ENCODE data around the gene TRIM36.

The TRIM36 gene, protein sequence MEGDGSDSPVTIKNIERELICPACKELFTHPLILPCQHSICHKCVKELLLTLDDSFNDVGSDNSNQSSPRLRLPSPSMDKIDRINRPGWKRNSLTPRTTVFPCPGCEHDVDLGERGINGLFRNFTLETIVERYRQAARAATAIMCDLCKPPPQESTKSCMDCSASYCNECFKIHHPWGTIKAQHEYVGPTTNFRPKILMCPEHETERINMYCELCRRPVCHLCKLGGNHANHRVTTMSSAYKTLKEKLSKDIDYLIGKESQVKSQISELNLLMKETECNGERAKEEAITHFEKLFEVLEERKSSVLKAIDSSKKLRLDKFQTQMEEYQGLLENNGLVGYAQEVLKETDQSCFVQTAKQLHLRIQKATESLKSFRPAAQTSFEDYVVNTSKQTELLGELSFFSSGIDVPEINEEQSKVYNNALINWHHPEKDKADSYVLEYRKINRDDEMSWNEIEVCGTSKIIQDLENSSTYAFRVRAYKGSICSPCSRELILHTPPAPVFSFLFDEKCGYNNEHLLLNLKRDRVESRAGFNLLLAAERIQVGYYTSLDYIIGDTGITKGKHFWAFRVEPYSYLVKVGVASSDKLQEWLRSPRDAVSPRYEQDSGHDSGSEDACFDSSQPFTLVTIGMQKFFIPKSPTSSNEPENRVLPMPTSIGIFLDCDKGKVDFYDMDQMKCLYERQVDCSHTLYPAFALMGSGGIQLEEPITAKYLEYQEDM

DNA sequence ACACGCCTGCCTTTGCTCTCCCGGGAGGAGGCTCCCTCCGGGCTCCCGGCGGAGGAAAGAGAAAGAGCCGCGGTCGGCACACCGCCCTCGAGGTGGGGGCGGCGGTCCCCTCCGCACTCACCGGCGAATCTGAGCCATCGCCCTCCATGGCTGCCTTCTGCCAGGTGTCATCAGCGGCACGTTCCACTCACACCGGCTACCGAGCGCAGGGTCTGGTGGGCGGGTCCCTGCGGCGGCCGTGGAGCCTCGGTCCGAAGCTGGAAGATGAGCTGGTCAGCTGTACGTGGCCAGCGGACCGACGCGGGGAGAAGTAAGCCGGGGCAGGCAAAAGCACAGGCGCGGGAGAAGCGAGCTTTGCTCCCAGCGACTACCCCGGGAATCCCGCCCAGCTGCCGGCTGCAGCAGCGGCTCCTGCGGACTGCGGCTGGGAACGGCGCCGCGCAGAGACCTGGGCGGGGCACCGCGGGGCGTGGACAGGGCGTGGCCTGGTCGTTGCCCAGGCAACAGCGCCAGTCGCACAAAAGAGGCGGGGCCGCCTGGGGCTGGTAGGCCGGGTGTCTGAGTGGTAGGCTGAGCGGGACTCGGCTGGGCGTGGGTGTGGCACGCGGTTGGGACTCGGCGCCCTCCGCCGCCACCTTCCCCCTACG, at the start of gene TRIM36:
TRIM36 (minus strand) TSS at position 422 of the 647 bp plus-strand sequence; CDS start at position 148, 274 bp downstream.
- Histone ChIP-seq H3K9ac (ENCODE audit: low read length) (peak within 1 kb of the TSS; percentile 69), H3K27me3 (replicated peaks; ENCODE audit: control insufficient read depth, insufficient read depth, low read length) (peaks cover 39% of the 10 kb centered on the region), H3K4me1 (ENCODE audit: control insufficient read depth, insufficient read depth, low read length) (peaks cover 10% of the 10 kb centered on the region), H3K4me3 (ENCODE audit: low read length) (peak within 1 kb of the TSS; percentile 91), H3K36me3 (ENCODE audit: control insufficient read depth, insufficient read depth, low read length, severe bottlenecking) (no peaks in the 10 kb centered on the region), H3K9me3 (ENCODE audit: control insufficient read depth, low read length) (peaks cover 8% of the 10 kb centered on the region)
- peak; percentile 93 for DNase-seq (ENCODE audit: low read depth)

GRCh38 chr5:115214541-115214940, 44.8 kb upstream of the TRIM36 start:
- no peaks in the 10 kb centered on the region for H3K27me3 ChIP-seq (replicated peaks; ENCODE audit: control insufficient read depth, insufficient read depth, low read length)
- no peaks in the 10 kb centered on the region for H3K9me3 ChIP-seq (ENCODE audit: control insufficient read depth, low read length)
- peaks cover 4% of the 10 kb centered on the region for H3K4me1 ChIP-seq (ENCODE audit: control insufficient read depth, insufficient read depth, low read length)
- peak; percentile 58 for DNase-seq (ENCODE audit: low read depth)
- H3K4me3 ChIP-seq (ENCODE audit: low read length) = no peak overlapping the region
- H3K36me3 ChIP-seq (ENCODE audit: control insufficient read depth, insufficient read depth, low read length, severe bottlenecking) = peaks cover 31% of the 10 kb centered on the region
- no peak overlapping the region for H3K9ac ChIP-seq (ENCODE audit: low read length)

GRCh38 chr5:115209279-115209678, 39.6 kb upstream of the TRIM36 start:
- DNase-seq (ENCODE audit: low read depth) = no peak
- peaks cover 18% of the 10 kb centered on the region for H3K36me3 ChIP-seq (ENCODE audit: control insufficient read depth, insufficient read depth, low read length, severe bottlenecking)
- no peaks in the 10 kb centered on the region for H3K9me3 ChIP-seq (ENCODE audit: control insufficient read depth, low read length)
- H3K27me3 ChIP-seq (replicated peaks; ENCODE audit: control insufficient read depth, insufficient read depth, low read length) = no peaks in the 10 kb centered on the region
- peaks cover 4% of the 10 kb centered on the region for H3K4me1 ChIP-seq (ENCODE audit: control insufficient read depth, insufficient read depth, low read length)
- no peak overlapping the region for H3K4me3 ChIP-seq (ENCODE audit: low read length)
- H3K9ac ChIP-seq (ENCODE audit: low read length) = no peak overlapping the region

DNA sequence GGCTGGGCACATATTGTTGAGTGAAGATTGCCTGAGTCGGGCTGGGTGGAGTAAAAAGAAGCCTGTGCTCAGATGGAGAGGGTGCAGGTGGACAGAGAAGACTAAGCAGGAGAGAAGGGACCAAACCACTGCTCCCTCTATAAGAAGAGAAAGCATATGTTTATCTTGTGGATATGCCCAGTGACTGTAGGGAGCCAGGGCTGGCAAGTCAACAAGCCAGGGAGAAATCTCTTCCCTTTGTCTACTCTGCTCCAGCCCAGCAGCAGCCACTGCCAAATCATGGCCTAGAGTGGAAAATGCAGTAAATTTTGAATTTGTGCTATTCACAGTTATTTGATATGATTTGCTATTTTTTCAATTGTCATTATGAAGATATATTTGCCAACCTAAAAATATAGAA, 33.2 kb upstream of the TRIM36 start:
- no peak overlapping the region for H3K4me3 ChIP-seq (ENCODE audit: low read length)
- H3K27me3 ChIP-seq (replicated peaks; ENCODE audit: control insufficient read depth, insufficient read depth, low read length) = no peaks in the 10 kb centered on the region
- H3K9me3 ChIP-seq (ENCODE audit: control insufficient read depth, low read length) = peaks cover 3% of the 10 kb centered on the region
- H3K4me1 ChIP-seq (ENCODE audit: control insufficient read depth, insufficient read depth, low read length) = no peaks in the 10 kb centered on the region
- no peak overlapping the region for H3K9ac ChIP-seq (ENCODE audit: low read length)
- H3K36me3 ChIP-seq (ENCODE audit: control insufficient read depth, insufficient read depth, low read length, severe bottlenecking) = no peaks in the 10 kb centered on the region
- no peak for DNase-seq (ENCODE audit: low read depth)

DNA sequence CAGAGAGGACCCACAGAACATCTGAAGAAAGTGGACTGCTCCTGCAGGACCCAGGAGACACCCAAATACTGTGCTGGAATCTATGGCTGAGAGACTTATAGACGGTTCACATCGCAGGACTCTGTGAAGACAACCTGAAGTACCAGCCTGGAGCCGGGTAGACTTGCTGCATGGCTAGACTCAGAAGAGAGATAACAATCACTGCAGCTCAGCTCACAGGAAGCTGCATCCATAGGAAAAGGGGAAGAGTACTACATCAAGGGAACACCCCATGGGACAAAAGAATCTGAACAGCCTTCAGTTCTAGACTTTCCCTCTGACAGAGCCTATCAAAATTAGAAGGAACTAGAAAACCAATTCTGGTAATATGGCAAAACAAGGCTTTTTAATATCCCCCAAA, 26.5 kb upstream of the TRIM36 start:
- no peak for DNase-seq (ENCODE audit: low read depth)
- H3K27me3 ChIP-seq (replicated peaks; ENCODE audit: control insufficient read depth, insufficient read depth, low read length) = peaks cover 5% of the 10 kb centered on the region
- H3K9ac ChIP-seq (ENCODE audit: low read length) = no peak overlapping the region
- no peaks in the 10 kb centered on the region for H3K36me3 ChIP-seq (ENCODE audit: control insufficient read depth, insufficient read depth, low read length, severe bottlenecking)
- peaks cover 15% of the 10 kb centered on the region for H3K4me1 ChIP-seq (ENCODE audit: control insufficient read depth, insufficient read depth, low read length)
- no peak overlapping the region for H3K4me3 ChIP-seq (ENCODE audit: low read length)
- peaks cover 3% of the 10 kb centered on the region for H3K9me3 ChIP-seq (ENCODE audit: control insufficient read depth, low read length)

GRCh38 chr5:115194676-115195075, 25.0 kb upstream of the TRIM36 start:
- no peaks in the 10 kb centered on the region for H3K36me3 ChIP-seq (ENCODE audit: control insufficient read depth, insufficient read depth, low read length, severe bottlenecking)
- H3K4me1 ChIP-seq (ENCODE audit: control insufficient read depth, insufficient read depth, low read length) = peaks cover 15% of the 10 kb centered on the region
- no peak overlapping the region for H3K4me3 ChIP-seq (ENCODE audit: low read length)
- DNase-seq (ENCODE audit: low read depth) = peak; percentile 65
- H3K27me3 ChIP-seq (replicated peaks; ENCODE audit: control insufficient read depth, insufficient read depth, low read length) = peaks cover 5% of the 10 kb centered on the region
- peaks cover 3% of the 10 kb centered on the region for H3K9me3 ChIP-seq (ENCODE audit: control insufficient read depth, low read length)
- H3K9ac ChIP-seq (ENCODE audit: low read length) = no peak overlapping the region

DNA sequence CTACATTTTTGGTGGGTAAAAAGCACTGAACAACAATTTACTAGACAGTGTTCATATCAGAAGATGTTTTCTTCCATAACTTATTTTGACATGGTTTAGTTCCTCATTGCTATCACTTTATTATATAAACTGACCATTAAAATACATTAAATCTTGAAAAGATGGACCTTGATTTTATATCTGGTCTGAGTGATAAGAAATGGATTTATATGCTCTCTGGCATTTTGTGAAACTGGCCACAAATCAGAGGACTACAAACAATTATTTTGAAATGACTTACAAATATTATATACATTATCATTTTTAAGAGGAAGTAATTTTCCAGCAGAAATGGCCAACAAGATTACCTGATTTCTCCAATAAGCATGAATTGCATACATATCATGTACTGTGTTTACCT, 23.6 kb upstream of the TRIM36 start:
- peaks cover 5% of the 10 kb centered on the region for H3K27me3 ChIP-seq (replicated peaks; ENCODE audit: control insufficient read depth, insufficient read depth, low read length)
- DNase-seq (ENCODE audit: low read depth) = no peak
- H3K9ac ChIP-seq (ENCODE audit: low read length) = no peak overlapping the region
- no peaks in the 10 kb centered on the region for H3K36me3 ChIP-seq (ENCODE audit: control insufficient read depth, insufficient read depth, low read length, severe bottlenecking)
- H3K4me1 ChIP-seq (ENCODE audit: control insufficient read depth, insufficient read depth, low read length) = peaks cover 15% of the 10 kb centered on the region
- H3K4me3 ChIP-seq (ENCODE audit: low read length) = no peak overlapping the region
- no peaks in the 10 kb centered on the region for H3K9me3 ChIP-seq (ENCODE audit: control insufficient read depth, low read length)

DNA sequence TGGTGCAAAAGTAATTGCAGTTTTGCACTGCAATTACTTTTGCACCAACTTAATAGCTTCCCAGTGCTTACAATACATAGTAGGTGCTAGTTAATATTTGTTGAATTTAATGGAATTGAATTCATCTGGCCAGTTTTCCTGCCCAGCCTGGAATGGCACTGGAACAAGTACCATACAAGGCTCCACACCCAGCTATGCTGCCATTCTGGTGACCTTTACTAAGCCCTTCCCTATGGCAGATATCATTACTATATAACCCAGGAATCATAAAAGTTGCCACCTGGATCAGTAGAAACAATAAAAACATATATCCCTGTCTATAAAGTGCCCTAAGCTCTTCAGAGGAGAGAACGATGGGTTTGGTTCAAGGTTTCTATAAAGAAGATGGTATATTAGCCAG, 22.4 kb upstream of the TRIM36 start:
- no peak overlapping the region for H3K4me3 ChIP-seq (ENCODE audit: low read length)
- no peaks in the 10 kb centered on the region for H3K9me3 ChIP-seq (ENCODE audit: control insufficient read depth, low read length)
- H3K4me1 ChIP-seq (ENCODE audit: control insufficient read depth, insufficient read depth, low read length) = peaks cover 15% of the 10 kb centered on the region
- H3K36me3 ChIP-seq (ENCODE audit: control insufficient read depth, insufficient read depth, low read length, severe bottlenecking) = no peaks in the 10 kb centered on the region
- no peak for DNase-seq (ENCODE audit: low read depth)
- H3K27me3 ChIP-seq (replicated peaks; ENCODE audit: control insufficient read depth, insufficient read depth, low read length) = peaks cover 5% of the 10 kb centered on the region
- no peak overlapping the region for H3K9ac ChIP-seq (ENCODE audit: low read length)

DNA sequence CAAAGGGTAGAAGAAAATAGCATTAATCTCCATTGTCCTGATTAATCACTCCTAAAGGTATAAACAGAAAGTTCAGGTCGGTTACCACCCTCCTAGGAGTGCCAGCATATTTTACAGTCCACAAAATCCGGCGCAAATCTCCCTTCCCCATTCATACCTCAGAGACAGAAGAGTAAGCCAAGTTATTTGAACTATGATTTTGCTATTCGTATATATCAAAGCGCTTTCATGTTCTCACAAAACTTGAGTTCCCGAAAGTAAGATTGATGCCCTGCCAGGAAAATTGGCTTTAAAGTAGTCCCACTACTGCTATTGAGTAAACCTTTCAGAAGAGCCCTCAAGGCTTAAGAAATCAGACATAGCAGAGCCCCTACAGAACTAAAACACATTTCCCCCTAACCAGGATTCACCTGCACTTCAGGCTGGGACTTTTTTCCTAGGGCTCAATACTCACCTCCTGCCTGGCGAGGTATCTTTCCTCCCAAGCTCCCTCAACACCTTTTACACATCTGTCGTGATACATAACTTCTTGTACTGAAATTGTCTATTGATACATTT, 21.8 kb upstream of the TRIM36 start:
- no peak for DNase-seq (ENCODE audit: low read depth)
- Histone ChIP-seq H3K36me3 (ENCODE audit: control insufficient read depth, insufficient read depth, low read length, severe bottlenecking) (no peaks in the 10 kb centered on the region), H3K27me3 (replicated peaks; ENCODE audit: control insufficient read depth, insufficient read depth, low read length) (peaks cover 5% of the 10 kb centered on the region), H3K9ac (ENCODE audit: low read length) (no peak overlapping the region), H3K4me3 (ENCODE audit: low read length) (no peak overlapping the region), H3K4me1 (ENCODE audit: control insufficient read depth, insufficient read depth, low read length) (peaks cover 15% of the 10 kb centered on the region), H3K9me3 (ENCODE audit: control insufficient read depth, low read length) (no peaks in the 10 kb centered on the region)

GRCh38 chr5:115190388-115190787, 20.7 kb upstream of the TRIM36 start:
- H3K27me3 ChIP-seq (replicated peaks; ENCODE audit: control insufficient read depth, insufficient read depth, low read length) = peaks cover 5% of the 10 kb centered on the region

GRCh38 chr5:115189866-115190265, 20.2 kb upstream of the TRIM36 start:
- DNase-seq (ENCODE audit: low read depth) = no peak
- H3K9ac ChIP-seq (ENCODE audit: low read length) = no peak overlapping the region
- no peak overlapping the region for H3K4me3 ChIP-seq (ENCODE audit: low read length)
- H3K9me3 ChIP-seq (ENCODE audit: control insufficient read depth, low read length) = no peaks in the 10 kb centered on the region
- peaks cover 5% of the 10 kb centered on the region for H3K27me3 ChIP-seq (replicated peaks; ENCODE audit: control insufficient read depth, insufficient read depth, low read length)
- H3K36me3 ChIP-seq (ENCODE audit: control insufficient read depth, insufficient read depth, low read length, severe bottlenecking) = no peaks in the 10 kb centered on the region
- H3K4me1 ChIP-seq (ENCODE audit: control insufficient read depth, insufficient read depth, low read length) = peaks cover 12% of the 10 kb centered on the region

More at GRCh38 chr5:115190388-115190787, 20.7 kb upstream of the TRIM36 start:
- no peaks in the 10 kb centered on the region for H3K9me3 ChIP-seq (ENCODE audit: control insufficient read depth, low read length)
- DNase-seq (ENCODE audit: low read depth) = no peak
- H3K36me3 ChIP-seq (ENCODE audit: control insufficient read depth, insufficient read depth, low read length, severe bottlenecking) = no peaks in the 10 kb centered on the region
- H3K4me1 ChIP-seq (ENCODE audit: control insufficient read depth, insufficient read depth, low read length) = peaks cover 15% of the 10 kb centered on the region
- H3K9ac ChIP-seq (ENCODE audit: low read length) = no peak overlapping the region
- no peak overlapping the region for H3K4me3 ChIP-seq (ENCODE audit: low read length)
